ENCODE results near the gene PLB1.

- no peak for TF ChIP-seq CTCF (IDR thresholded peaks at IDR 0.05)
- TF ChIP-seq POLR2AphosphoS5 (IDR thresholded peaks at IDR 0.05): no peak
- no peak for TF ChIP-seq POLR2A (IDR thresholded peaks at IDR 0.05)
Observed at GRCh38 chr2:28486526-28486925, 9.3 kb upstream of the PLB1 start.

Measured in stomach (tissue), 4 donors.